CD8-positive, alpha-beta memory T cell (primary cell): ENCODE results near the gene CHST3. TPM values are rescaled to one million over a fixed set of nuclear protein-coding genes. Genes with fewer than 3 reads are reported as not detected.

Experiments used
- CTCF ChIA-PET: fragments of 350-600 bp; sonication (Branson Sonifier 250); formaldehyde crosslinking; loops from one replicate; lab custom pipeline; 2021; ENCODE audit warnings: antibody characterized with exemption; lab: Charles Lee
- POLR2A ChIA-PET: fragments of 350-600 bp; sonication (Branson Sonifier 250); formaldehyde crosslinking; loops from one replicate; lab custom pipeline; 2021; ENCODE audit warnings: antibody characterized with exemption; lab: Charles Lee
- DNase-seq, 5 donors: peaks; one replicate each; pipeline versions ENCODE4 v3.0.0 to v3.0.0-alpha.2; 2020 to 2022; ENCODE audit warnings: mixed read lengths in 1 of 5
- H3K27ac ChIP-seq: one replicate; pipeline ENCODE4 v1.7.0; 2013; ENCODE audit warnings: low read depth, mild to moderate bottlenecking, low read length, moderate library complexity
- H3K27me3 ChIP-seq: 2 replicates; pipeline ENCODE4 v1.7.0; 2013; ENCODE audit warnings: low read length, mild to moderate bottlenecking; ENCODE audit not compliant: insufficient read depth, poor library complexity, severe bottlenecking
- H3K36me3 ChIP-seq: 2 replicates; pipeline ENCODE4 v1.7.0; 2013; ENCODE audit warnings: mild to moderate bottlenecking, low read length, moderate library complexity; ENCODE audit not compliant: insufficient read depth
- H3K4me1 ChIP-seq: 2 replicates; pipeline ENCODE4 v1.7.0; 2013; ENCODE audit warnings: mild to moderate bottlenecking, low read length, moderate library complexity; ENCODE audit not compliant: insufficient read depth
- H3K4me3 ChIP-seq: 2 replicates; pipeline ENCODE4 v1.7.0; 2013; ENCODE audit warnings: mild to moderate bottlenecking, low read length
- H3K9me3 ChIP-seq: 2 replicates; pipeline ENCODE4 v1.7.0; 2013; ENCODE audit warnings: mild to moderate bottlenecking, low read length
- H3K27ac Mint-ChIP-seq, 8 donors: one replicate each; pipeline ENCODE4 v1.8.0; 2020 to 2021; ENCODE audit warnings: mixed read lengths in 8 of 8, mild to moderate bottlenecking in 6 of 8, inconsistent platforms in 3 of 8, moderate library complexity in 3 of 8
- H3K27me3 Mint-ChIP-seq, 2 donors: one replicate each; pipeline ENCODE4 v1.8.0; 2020 to 2021; ENCODE audit warnings: mixed read lengths in 2 of 2, mild to moderate bottlenecking in 1 of 2, moderate library complexity in 1 of 2
- H3K36me3 Mint-ChIP-seq, 3 donors: one replicate each; pipeline ENCODE4 v1.8.0; 2020 to 2021; ENCODE audit warnings: mixed read lengths in 3 of 3, inconsistent platforms in 1 of 3, mild to moderate bottlenecking in 1 of 3
- H3K4me1 Mint-ChIP-seq, 3 donors: one replicate each; pipeline ENCODE4 v1.8.0; 2020 to 2021; ENCODE audit warnings: mixed read lengths in 3 of 3, inconsistent platforms in 1 of 3, mild to moderate bottlenecking in 1 of 3
- H3K4me3 Mint-ChIP-seq, 7 donors: one replicate each; pipeline ENCODE4 v1.8.0; 2020 to 2021; ENCODE audit warnings: mixed read lengths in 7 of 7, mild to moderate bottlenecking in 6 of 7, moderate library complexity in 4 of 7, inconsistent platforms in 2 of 7
- H3K9me3 Mint-ChIP-seq, 5 donors: one replicate each; pipeline ENCODE4 v1.8.0; 2020 to 2022; ENCODE audit warnings: mixed read lengths in 5 of 5, mild to moderate bottlenecking in 3 of 5, moderate library complexity in 2 of 5, inconsistent platforms in 1 of 5
- polyA plus RNA-seq: library from polyadenylated mRNA; unstranded; fragments of 300-500 nt; fragmentation: Illumina TruSeq; gene quantifications from one replicate; pipeline ENCODE4 v1.2.3, GENCODE V29; 2021
- total RNA-seq, 2 experiments: library from RNA; stranded (reverse); gene quantifications; one replicate each; pipeline ENCODE4 v1.2.3, GENCODE V29; 2021

CHST3 gene
- total and polyA plus RNA-seq, 3 experiments from 2014 or later, result 0.07 TPM; not detected in 1

DNA sequence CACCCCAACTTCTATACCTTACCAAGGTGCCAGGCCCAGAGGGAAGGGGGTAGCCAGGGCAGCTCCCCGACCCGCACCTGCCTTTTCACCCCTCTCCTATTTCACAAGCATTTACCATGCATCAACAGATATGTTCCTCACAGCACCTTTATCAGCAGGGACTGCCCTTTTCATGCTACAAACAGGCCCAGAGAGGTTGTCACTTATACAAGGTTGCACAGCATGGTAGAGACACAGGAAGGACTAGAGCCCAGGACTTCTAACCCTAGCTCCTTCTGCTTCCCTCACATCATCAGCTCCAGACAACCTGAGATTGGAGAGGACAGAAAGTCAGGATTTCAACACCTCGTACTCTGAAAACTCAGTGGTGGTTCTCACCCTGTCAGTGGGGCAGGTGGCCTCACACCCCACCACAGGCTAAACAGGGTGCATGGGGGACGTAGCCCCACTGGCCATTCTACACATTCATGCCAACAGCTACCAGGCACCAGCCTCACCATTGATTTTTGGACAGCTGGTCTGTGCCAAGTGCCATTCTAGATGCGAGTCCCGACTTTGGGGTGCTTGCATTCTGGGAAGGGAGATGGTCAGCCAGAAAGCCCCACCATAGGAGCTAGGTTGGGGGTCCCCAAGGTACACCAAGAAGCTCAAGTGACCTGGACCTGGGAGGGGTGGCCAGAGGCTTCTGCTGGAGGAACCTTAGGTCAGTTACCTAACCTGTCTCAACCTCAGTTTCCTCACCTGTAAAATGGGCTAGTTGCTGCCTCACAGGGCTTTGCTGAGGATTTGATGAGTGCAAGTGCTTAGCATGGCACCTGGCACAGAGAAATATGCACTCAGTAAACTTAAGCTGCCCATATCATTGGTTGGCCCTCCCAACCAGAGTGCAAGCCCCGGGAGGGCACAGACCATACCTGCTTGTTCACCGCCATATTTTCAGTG is 38.4 kb downstream of the CHST3 start:
- ChIA-PET POLR2A (no interaction called here), CTCF (no interaction called here)
- DNase-seq, result no peak
- Histone ChIP-seq H3K27ac (no peak overlapping the region), H3K27me3 (no peaks in the 10 kb centered on the region), H3K9me3 (no peaks in the 10 kb centered on the region), H3K4me3 (no peak overlapping the region), H3K36me3 (no peaks in the 10 kb centered on the region), H3K4me1 (no peaks in the 10 kb centered on the region)
- no peak overlapping the region for H3K4me3 Mint-ChIP-seq
- no peaks in the 10 kb centered on the region for H3K36me3 Mint-ChIP-seq
- H3K27ac Mint-ChIP-seq, result no peak overlapping the region
- H3K27me3 Mint-ChIP-seq, result peaks cover 6 to 12% of the 10 kb centered on the region in 2 donors
- H3K9me3 Mint-ChIP-seq, result peaks cover 0 to 1% (median 0%) of the 10 kb centered on the region in 5 donors
- peaks cover 4 to 6% (median 5%) of the 10 kb centered on the region in 3 donors for H3K4me1 Mint-ChIP-seq

DNA sequence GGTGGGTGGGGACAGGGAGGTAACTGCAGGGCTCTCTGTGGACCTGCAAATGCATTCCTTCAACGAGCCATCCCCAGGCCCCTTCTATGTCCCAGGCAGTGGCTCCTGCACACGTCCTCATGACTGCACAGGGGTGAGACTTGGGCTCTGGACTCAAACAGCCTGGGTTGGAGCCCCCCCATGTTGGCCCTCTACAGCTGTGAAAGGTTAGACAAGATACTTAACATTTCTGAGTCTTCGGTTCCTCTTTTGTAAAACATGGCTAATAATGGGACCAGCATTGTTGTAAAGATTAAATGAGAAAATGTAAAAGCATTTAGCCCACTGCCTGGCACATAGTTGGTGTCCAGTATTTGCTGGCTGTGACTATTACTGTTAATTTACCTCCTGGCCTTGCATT is 41.8 kb downstream of the CHST3 start:
- ChIA-PET CTCF (no interaction called here), POLR2A (no interaction called here)
- H3K4me3 Mint-ChIP-seq, result no peak overlapping the region

DNA sequence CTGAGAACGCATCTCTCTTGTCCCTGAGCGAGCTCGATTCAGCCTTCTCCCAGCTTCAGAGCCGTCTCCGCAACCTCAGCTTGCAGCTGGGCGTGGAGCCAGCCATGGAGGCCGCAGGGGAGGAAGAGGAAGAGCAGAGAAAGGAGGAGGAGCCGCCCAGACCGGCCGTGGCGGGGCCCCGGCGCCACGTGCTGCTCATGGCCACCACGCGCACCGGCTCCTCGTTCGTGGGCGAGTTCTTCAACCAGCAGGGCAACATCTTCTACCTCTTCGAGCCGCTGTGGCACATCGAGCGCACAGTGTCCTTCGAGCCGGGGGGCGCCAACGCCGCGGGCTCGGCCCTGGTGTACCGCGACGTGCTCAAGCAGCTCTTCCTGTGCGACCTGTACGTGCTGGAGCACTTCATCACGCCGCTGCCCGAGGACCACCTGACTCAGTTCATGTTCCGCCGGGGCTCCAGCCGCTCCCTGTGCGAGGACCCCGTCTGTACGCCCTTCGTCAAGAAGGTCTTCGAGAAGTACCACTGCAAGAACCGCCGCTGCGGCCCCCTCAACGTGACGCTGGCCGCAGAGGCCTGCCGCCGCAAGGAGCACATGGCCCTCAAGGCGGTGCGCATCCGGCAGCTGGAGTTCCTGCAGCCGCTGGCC is 43.2 kb downstream of the CHST3 start:
- Histone ChIP-seq H3K4me3 (no peak overlapping the region), H3K9me3 (no peaks in the 10 kb centered on the region), H3K36me3 (no peaks in the 10 kb centered on the region), H3K27ac (no peak overlapping the region), H3K4me1 (no peaks in the 10 kb centered on the region), H3K27me3 (no peaks in the 10 kb centered on the region)
- Mint-ChIP-seq H3K4me1 (no peaks in the 10 kb centered on the region), H3K27ac (no peak overlapping the region), H3K4me3 (no peak overlapping the region), H3K27me3 (peaks cover 0 to 1% of the 10 kb centered on the region in 2 donors), H3K9me3 (peaks cover 0 to under 1% (median 0%) of the 10 kb centered on the region in 5 donors), H3K36me3 (no peaks in the 10 kb centered on the region)
- ChIA-PET POLR2A (no interaction called here), CTCF (interaction anchor here (1.0 kb wide), 1 partner anchor 13 kb away, joined by 3 read pairs; no protein-coding TSS in a partner anchor)
- no peak for DNase-seq

More for the DNA sequence above, 41.8 kb downstream of the CHST3 start:
- no peaks in the 10 kb centered on the region for H3K36me3 Mint-ChIP-seq
- H3K9me3 Mint-ChIP-seq, result peaks cover 0 to 1% (median 0%) of the 10 kb centered on the region in 5 donors
- Histone ChIP-seq H3K36me3 (no peaks in the 10 kb centered on the region), H3K27ac (no peak overlapping the region), H3K4me3 (no peak overlapping the region), H3K27me3 (no peaks in the 10 kb centered on the region), H3K4me1 (no peaks in the 10 kb centered on the region), H3K9me3 (no peaks in the 10 kb centered on the region)
- DNase-seq, result no peak
- H3K27me3 Mint-ChIP-seq, result peaks cover 0 to 1% of the 10 kb centered on the region in 2 donors
- H3K4me1 Mint-ChIP-seq, result no peaks in the 10 kb centered on the region
- no peak overlapping the region for H3K27ac Mint-ChIP-seq

DNA sequence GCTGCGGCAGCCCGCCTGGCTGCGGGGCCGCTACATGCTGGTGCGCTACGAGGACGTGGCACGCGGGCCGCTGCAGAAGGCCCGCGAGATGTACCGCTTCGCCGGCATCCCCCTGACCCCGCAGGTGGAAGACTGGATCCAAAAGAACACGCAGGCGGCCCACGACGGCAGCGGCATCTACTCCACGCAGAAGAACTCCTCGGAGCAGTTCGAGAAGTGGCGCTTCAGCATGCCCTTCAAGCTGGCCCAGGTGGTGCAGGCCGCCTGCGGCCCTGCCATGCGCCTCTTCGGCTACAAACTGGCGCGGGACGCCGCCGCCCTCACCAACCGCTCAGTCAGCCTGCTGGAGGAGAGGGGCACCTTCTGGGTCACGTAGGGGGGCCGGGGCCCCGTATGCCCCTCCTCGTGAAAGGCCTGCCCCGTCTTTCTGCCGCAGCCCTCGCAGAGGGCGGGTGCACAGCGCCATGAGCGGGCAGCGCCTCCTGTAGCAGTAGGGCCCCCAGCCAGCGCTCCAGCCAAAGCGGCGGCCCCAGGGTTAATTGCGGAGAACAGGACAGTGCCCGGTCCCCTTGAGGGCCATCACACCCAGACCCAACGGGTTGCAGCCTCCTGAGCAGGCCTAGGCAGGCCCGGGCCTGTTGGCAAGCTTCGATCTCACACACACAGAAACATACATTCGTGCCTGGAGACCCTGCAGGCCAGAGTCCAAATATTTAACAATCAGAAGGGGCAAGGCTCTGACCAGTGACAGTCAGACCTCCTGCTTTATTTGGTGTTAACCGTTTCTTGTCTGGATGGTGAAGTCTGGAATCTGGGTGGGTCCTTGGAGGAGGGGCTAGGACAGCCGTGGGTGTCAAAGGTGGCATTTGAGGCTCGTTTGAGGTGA is 44.1 kb downstream of the CHST3 start:
- Mint-ChIP-seq H3K27me3 (peaks cover 0 to 1% of the 10 kb centered on the region in 2 donors), H3K4me1 (no peaks in the 10 kb centered on the region), H3K4me3 (no peak overlapping the region), H3K36me3 (no peaks in the 10 kb centered on the region), H3K27ac (no peak overlapping the region), H3K9me3 (no peaks in the 10 kb centered on the region)
- Histone ChIP-seq H3K4me3 (no peak overlapping the region), H3K27ac (no peak overlapping the region), H3K27me3 (no peaks in the 10 kb centered on the region), H3K36me3 (no peaks in the 10 kb centered on the region), H3K4me1 (no peaks in the 10 kb centered on the region), H3K9me3 (no peaks in the 10 kb centered on the region)
- CTCF ChIA-PET, result interaction anchor here (1.0 kb wide), 1 partner anchor 14 kb away, joined by 3 read pairs; no protein-coding TSS in a partner anchor
- POLR2A ChIA-PET, result no interaction called here
- DNase-seq, result no peak

DNA sequence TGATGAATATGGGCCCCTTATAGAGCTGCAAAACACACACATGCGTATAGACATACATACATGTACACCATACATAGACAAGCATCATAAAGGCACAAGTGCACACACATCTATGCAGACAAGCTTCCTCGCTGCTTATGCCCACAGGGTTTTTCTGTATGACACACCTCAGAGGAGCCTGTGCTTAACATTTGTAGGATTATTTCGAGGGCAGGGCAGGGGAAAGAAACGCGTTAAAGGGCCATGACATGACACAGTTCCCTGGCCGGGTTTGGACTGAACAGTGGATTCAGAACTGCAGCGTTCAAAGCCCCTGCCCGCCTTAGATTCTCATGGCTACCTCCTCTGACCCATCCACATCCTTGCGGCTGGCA is 44.8 kb downstream of the CHST3 start:
- Mint-ChIP-seq H3K4me1 (no peaks in the 10 kb centered on the region), H3K4me3 (no peak overlapping the region), H3K36me3 (no peaks in the 10 kb centered on the region), H3K27me3 (peaks cover 0 to 1% of the 10 kb centered on the region in 2 donors), H3K27ac (no peak overlapping the region), H3K9me3 (no peaks in the 10 kb centered on the region)
- CTCF ChIA-PET, result no interaction called here
- no peaks in the 10 kb centered on the region for H3K27me3 ChIP-seq
- H3K9me3 ChIP-seq, result no peaks in the 10 kb centered on the region
- no peak overlapping the region for H3K27ac ChIP-seq
- POLR2A ChIA-PET, result no interaction called here
- H3K4me1 ChIP-seq, result no peaks in the 10 kb centered on the region
- no peak overlapping the region for H3K4me3 ChIP-seq
- no peak for DNase-seq
- H3K36me3 ChIP-seq, result no peaks in the 10 kb centered on the region

DNA sequence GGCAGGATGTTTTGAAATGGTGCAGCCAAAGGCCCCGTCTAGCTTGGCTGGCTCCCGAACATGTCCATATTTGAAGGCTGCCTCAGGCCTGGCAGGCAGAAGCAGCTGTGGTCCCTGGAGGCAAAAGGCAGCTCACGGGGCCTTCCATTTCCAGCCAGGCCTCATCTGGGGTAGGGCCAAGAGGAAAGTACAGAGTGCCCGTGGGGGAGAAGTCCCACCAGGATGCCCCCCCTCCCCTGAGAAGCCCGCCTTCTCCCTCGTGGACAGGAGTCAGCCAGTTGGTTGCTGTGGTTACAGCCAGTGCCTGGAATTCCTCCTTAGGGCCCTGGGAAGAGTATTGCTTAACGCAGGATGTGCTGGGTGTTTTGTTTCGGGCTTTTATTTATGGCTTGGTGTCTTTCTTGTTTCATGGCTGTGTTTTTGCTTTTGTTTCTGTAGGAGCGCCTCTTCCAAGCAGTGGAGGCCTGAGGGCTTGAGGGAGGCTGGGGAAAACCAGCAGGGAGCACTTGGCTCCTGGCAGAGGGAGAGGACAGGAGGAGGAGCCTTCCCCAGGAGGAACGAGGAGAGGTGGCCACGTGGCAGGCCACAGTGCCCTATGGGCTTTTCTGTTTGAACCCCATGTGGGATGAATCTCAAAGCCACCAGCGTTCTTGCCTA is 45.4 kb downstream of the CHST3 start:
- no peak overlapping the region for H3K4me3 ChIP-seq
- H3K4me1 Mint-ChIP-seq, result no peaks in the 10 kb centered on the region
- H3K9me3 Mint-ChIP-seq, result no peaks in the 10 kb centered on the region
- DNase-seq, result no peak
- no peaks in the 10 kb centered on the region for H3K4me1 ChIP-seq
- no peaks in the 10 kb centered on the region for H3K9me3 ChIP-seq
- no peak overlapping the region for H3K4me3 Mint-ChIP-seq
- no peaks in the 10 kb centered on the region for H3K27me3 ChIP-seq
- ChIA-PET CTCF (no interaction called here), POLR2A (no interaction called here)
- peak overlapping the region in 1 of 8 donors; percentile 78 for H3K27ac Mint-ChIP-seq
- peaks cover 0 to 1% of the 10 kb centered on the region in 2 donors for H3K27me3 Mint-ChIP-seq
- no peaks in the 10 kb centered on the region for H3K36me3 ChIP-seq
- no peak overlapping the region for H3K27ac ChIP-seq
- no peaks in the 10 kb centered on the region for H3K36me3 Mint-ChIP-seq

DNA sequence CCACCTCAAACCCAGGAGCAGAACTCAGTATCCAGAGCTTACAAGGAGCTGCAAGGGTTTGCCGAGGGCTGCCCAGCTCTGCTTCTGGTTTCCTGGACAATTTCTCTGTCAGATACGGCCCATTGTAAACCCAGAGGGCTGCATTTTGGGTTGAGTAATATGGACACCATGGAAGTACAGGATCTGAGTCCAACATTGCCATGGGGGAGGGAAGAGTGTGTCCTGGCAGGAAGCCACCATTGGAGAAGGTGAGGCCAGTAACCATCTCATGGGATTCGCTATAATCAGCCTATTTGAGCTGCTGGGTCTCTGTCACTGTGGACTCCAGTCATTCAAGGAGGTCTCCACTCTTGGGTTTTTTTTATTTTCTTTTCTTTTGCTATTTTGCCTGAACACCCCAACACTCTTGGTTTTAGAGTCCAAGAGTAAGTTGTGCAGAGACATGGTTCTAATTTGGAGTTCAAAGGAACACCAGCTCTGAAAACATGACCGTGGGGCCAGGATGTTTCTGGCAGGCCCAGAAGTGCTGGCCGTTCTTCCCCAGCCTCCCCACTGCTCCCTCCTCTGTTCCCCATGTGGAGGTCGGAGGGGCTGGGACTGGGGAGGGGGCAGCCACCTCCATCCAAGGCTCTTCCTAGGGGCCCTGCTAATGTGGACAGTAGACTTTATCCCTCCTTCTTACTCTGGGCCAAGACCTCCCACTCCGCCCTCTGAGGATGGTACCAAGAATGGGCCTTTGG is 46.2 kb downstream of the CHST3 start:
- DNase-seq, result no peak
- Histone ChIP-seq H3K4me3 (no peak overlapping the region), H3K27me3 (no peaks in the 10 kb centered on the region), H3K27ac (no peak overlapping the region), H3K9me3 (no peaks in the 10 kb centered on the region), H3K36me3 (no peaks in the 10 kb centered on the region), H3K4me1 (no peaks in the 10 kb centered on the region)
- POLR2A ChIA-PET, result no interaction called here
- no peaks in the 10 kb centered on the region for H3K36me3 Mint-ChIP-seq
- no peaks in the 10 kb centered on the region for H3K4me1 Mint-ChIP-seq
- H3K4me3 Mint-ChIP-seq, result no peak overlapping the region
- H3K27me3 Mint-ChIP-seq, result peaks cover 0 to 1% of the 10 kb centered on the region in 2 donors
- no peak overlapping the region for H3K27ac Mint-ChIP-seq
- no peaks in the 10 kb centered on the region for H3K9me3 Mint-ChIP-seq
- CTCF ChIA-PET, result no interaction called here
